ENCODE measurements around the gene SAXO1. TPM values are rescaled to one million over a fixed set of nuclear protein-coding genes. Genes with fewer than 3 reads are reported as not detected.

The SAXO1 gene
- total RNA-seq, 1 experiment from 2014 or later = not detected

DNA sequence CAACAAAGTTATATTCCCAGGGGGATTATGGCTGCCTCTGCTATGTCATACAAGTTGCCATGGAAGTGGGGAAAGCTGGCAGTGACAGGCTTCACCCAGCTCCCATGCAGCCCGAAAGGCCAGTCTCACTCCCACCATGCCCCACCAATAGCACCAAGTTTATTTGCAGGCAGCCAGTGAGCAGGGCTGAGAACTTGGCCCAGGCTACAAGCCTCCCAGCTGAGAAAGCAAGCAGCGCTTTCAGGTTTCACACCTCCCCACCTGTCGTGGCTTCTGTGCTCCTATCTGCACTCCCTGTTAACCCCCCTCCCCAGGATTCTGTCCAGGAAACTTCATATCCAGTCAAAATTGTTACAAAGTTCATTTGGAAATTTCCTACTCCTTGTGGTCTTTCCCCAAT is 155.0 kb downstream of the SAXO1 start:
- Histone ChIP-seq H3K27me3 (no peaks in the 10 kb centered on the region), H3K9me3 (peaks cover 10% of the 10 kb centered on the region), H3K4me3 (no peak overlapping the region), H3K36me3 (peaks cover 9% of the 10 kb centered on the region)
- no peak for DNase-seq

Other genes starting within 250 kb of the SAXO1 start
- gene RRAGA, start 16.2 kb upstream of the SAXO1 start, total RNA-seq (2014; rRNA removed; shearing (Covaris generic); ENCODE audit: low replicate concordance) = 253 and 254 TPM in 2 replicates
- gene HAUS6, start 69.7 kb upstream of the SAXO1 start, total RNA-seq (2014; rRNA removed; shearing (Covaris generic); ENCODE audit: low replicate concordance) = 22.9 and 41.9 TPM in 2 replicates
- gene PLIN2, start 94.3 kb upstream of the SAXO1 start, total RNA-seq (2014; rRNA removed; shearing (Covaris generic); ENCODE audit: low replicate concordance) = 153 and 228 TPM in 2 replicates
- 26.6 and 26.8 TPM in 2 replicates for gene DENND4C, start 197.5 kb upstream of the SAXO1 start, total RNA-seq (2014; rRNA removed; shearing (Covaris generic); ENCODE audit: low replicate concordance)